ENCODE measurements around the gene CHAF1B.
A peak's percentile ranks its signal among the peaks of the same experiment; 100 is the strongest.
"Not testable (repeated sequence)": the region's sequence is repeated elsewhere in the genome, so short reads cannot be mapped to it uniquely, and the experiment has no call there.

CHAF1B gene

GRCh38 chr21:36385233-36386030, at the start of gene CHAF1B:
Gene CHAF1B, plus strand, starts transcription at chr21:36385392. Its CDS starts 745 bp downstream, at chr21:36386137.
- peak; percentile 87 for DNase-seq (ENCODE audit: low spot score)

GRCh38 chr21:36337099-36337509, 48.1 kb upstream of the CHAF1B start:
- peak; percentile 80 for DNase-seq (ENCODE audit: low spot score)

GRCh38 chr21:36338975-36339374, 46.2 kb upstream of the CHAF1B start:
- no peak for DNase-seq (ENCODE audit: low spot score)

- not testable (repeated sequence) for DNase-seq (ENCODE audit: low spot score)
Measured at GRCh38 chr21:36342581-36342980, 42.6 kb upstream of the CHAF1B start.

- DNase-seq (ENCODE audit: low spot score) = no peak
Measured at GRCh38 chr21:36344931-36345330, 40.3 kb upstream of the CHAF1B start.

- no peak for DNase-seq (ENCODE audit: low spot score)
Measured at GRCh38 chr21:36347278-36347961, 37.8 kb upstream of the CHAF1B start.

GRCh38 chr21:36347962-36348328, 37.2 kb upstream of the CHAF1B start:
- no peak for DNase-seq (ENCODE audit: low spot score)

- no peak for DNase-seq (ENCODE audit: low spot score)
Measured at GRCh38 chr21:36349315-36349714, 35.9 kb upstream of the CHAF1B start.

- DNase-seq (ENCODE audit: low spot score) = no peak
Measured at GRCh38 chr21:36350282-36350910, 34.8 kb upstream of the CHAF1B start.

- DNase-seq (ENCODE audit: low spot score) = no peak
Measured at GRCh38 chr21:36354918-36355680, 30.1 kb upstream of the CHAF1B start.

GRCh38 chr21:36355868-36356267, 29.3 kb upstream of the CHAF1B start:
- no peak for DNase-seq (ENCODE audit: low spot score)

GRCh38 chr21:36359185-36359584, 26.0 kb upstream of the CHAF1B start:
- DNase-seq (ENCODE audit: low spot score) = no peak

GRCh38 chr21:36369064-36369685, 16.0 kb upstream of the CHAF1B start:
- no peak for DNase-seq (ENCODE audit: low spot score)

GRCh38 chr21:36375994-36376393, 9.2 kb upstream of the CHAF1B start:
- DNase-seq (ENCODE audit: low spot score) = no peak

GRCh38 chr21:36377391-36377842, 7.8 kb upstream of the CHAF1B start:
- DNase-seq (ENCODE audit: low spot score) = no peak

GRCh38 chr21:36379251-36379650, 5.9 kb upstream of the CHAF1B start:
- DNase-seq (ENCODE audit: low spot score) = no peak

GRCh38 chr21:36381841-36382589, 3.2 kb upstream of the CHAF1B start:
- peak; percentile 26 for DNase-seq (ENCODE audit: low spot score)

GRCh38 chr21:36382722-36383121, 2.5 kb upstream of the CHAF1B start:
- DNase-seq (ENCODE audit: low spot score) = not testable (repeated sequence)

GRCh38 chr21:36384885-36385232, 333 bp upstream of the CHAF1B start:
- no peak for DNase-seq (ENCODE audit: low spot score)

- DNase-seq (ENCODE audit: low spot score) = no peak
Measured at GRCh38 chr21:36386031-36386642, 945 bp downstream of the CHAF1B start.

GRCh38 chr21:36388096-36388495, 2.9 kb downstream of the CHAF1B start:
- no peak for DNase-seq (ENCODE audit: low spot score)

All from hematopoietic multipotent progenitor cell treated with erythropoietin and hydrocortisone succinate and interleukin-3 and kit ligand, for 17 days (in vitro differentiated cells).